Ishikawa (cell line): ENCODE results near the gene ACRBP.

Experiments
- EP300 ChIP-seq: IDR thresholded peaks from 2 replicates; pipeline ENCODE4 v1.6.1; 2012; ENCODE audit warnings: borderline replicate concordance
- FOXM1 ChIP-seq: IDR thresholded peaks from 2 replicates; pipeline ENCODE4 v1.6.1; 2012; ENCODE audit warnings: low read depth, borderline replicate concordance
- NFIC ChIP-seq: IDR thresholded peaks from 2 replicates; pipeline ENCODE4 v1.6.1; 2012
- TAF1 ChIP-seq: IDR thresholded peaks from 2 replicates; pipeline ENCODE4 v1.6.1; 2012; ENCODE audit warnings: low read depth, mild to moderate bottlenecking
- TCF12 ChIP-seq: IDR thresholded peaks from 2 replicates; pipeline ENCODE4 v1.6.1; 2012; ENCODE audit warnings: low read depth
- TEAD4 ChIP-seq: IDR thresholded peaks from 2 replicates; pipeline ENCODE4 v1.6.1; 2012
- TF ChIP-seq, protein P1 (sequence below): IDR thresholded peaks from 2 replicates; pipeline ENCODE4 v1.6.1; 2012

DNA sequence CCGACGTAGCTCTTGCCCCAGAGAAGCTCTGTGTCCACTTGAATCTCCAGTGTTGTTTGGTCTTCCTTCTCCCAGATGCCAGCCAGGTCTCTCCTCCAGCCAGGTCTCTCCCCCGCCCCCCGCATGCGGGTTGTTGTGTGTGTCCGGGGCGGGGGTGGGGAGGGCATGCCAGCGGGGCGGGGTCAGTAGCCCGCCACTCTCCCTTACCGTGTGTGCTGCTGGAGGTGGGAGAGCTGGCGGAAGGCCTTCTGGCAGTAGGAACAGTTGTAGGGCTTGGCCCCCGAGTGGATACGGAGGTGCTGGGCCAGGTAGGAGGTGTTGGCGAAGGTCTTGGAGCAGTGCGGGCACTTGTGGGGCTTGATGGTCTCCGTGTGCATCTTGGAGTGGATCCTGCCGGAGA, 24.9 kb upstream of the ACRBP start:
- TF ChIP-seq NFIC (no peak), EP300 (no peak), FOXM1 (no peak), TAF1 (no peak), TCF12 (no peak), TEAD4 (no peak)
- TF ChIP-seq, protein P1, sequence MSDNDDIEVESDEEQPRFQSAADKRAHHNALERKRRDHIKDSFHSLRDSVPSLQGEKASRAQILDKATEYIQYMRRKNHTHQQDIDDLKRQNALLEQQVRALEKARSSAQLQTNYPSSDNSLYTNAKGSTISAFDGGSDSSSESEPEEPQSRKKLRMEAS = no peak
